Colonic mucosa (tissue), 4 donors: ENCODE results near the gene CES2. TPM values are rescaled to one million over a fixed set of nuclear protein-coding genes. Genes with fewer than 3 reads are reported as not detected.

ENCODE experiments used
- DNase-seq: peaks from one replicate; pipeline ENCODE4 v3.0.0-alpha.2; 2020
- H3K27ac ChIP-seq: fragments of 200-600 bp; one replicate; pipeline ENCODE4 v1.8.0; 2021
- H3K27me3 ChIP-seq: fragments of 200-600 bp; one replicate; pipeline ENCODE4 v1.8.0; 2021
- H3K36me3 ChIP-seq: fragments of 200-600 bp; one replicate; pipeline ENCODE4 v1.8.0; 2021
- H3K4me1 ChIP-seq: fragments of 200-600 bp; one replicate; pipeline ENCODE4 v1.8.0; 2021; ENCODE audit warnings: mild to moderate bottlenecking
- H3K4me3 ChIP-seq: fragments of 200-600 bp; one replicate; pipeline ENCODE4 v1.8.0; 2021
- H3K9ac ChIP-seq, 2 donors: one replicate each; pipeline ENCODE4 v1.7.0; 2013; ENCODE audit warnings: control low read depth in 2 of 2, low read depth in 2 of 2, low read length in 2 of 2
- H3K9me3 ChIP-seq: fragments of 200-600 bp; one replicate; pipeline ENCODE4 v1.8.0; 2021
- CTCF ChIP-seq: fragments of 200-600 bp; IDR thresholded peaks from one replicate; pipeline ENCODE4 v1.8.0; 2022; ENCODE audit warnings: antibody characterized with exemption, mild to moderate bottlenecking
- intact Hi-C: fragments of 100-400 bp; cut with DNase I; formaldehyde crosslinking; loops from one replicate; pipeline ENCODE4 v1.14.1; 2022
- total RNA-seq, 2 donors: library from RNA; stranded (reverse); fragmentation: NEBNext Ultra II Directional in 1 of 2; extraction: Animal tissue kit (Norgen Biotek cat#: 25700) in 1 of 2; gene quantifications; one replicate each; pipeline ENCODE4 v1.2.1, GENCODE V29; 2021
- donor health status: healthy.
- donor health status: DM: no; HTN: no; CAD: no.
- donor health status: DM: no; HTN: no; CAD: no.

The CES2 gene
- total RNA-seq, 2 donors from 2014 or later: 407 to 525 TPM

DNA sequence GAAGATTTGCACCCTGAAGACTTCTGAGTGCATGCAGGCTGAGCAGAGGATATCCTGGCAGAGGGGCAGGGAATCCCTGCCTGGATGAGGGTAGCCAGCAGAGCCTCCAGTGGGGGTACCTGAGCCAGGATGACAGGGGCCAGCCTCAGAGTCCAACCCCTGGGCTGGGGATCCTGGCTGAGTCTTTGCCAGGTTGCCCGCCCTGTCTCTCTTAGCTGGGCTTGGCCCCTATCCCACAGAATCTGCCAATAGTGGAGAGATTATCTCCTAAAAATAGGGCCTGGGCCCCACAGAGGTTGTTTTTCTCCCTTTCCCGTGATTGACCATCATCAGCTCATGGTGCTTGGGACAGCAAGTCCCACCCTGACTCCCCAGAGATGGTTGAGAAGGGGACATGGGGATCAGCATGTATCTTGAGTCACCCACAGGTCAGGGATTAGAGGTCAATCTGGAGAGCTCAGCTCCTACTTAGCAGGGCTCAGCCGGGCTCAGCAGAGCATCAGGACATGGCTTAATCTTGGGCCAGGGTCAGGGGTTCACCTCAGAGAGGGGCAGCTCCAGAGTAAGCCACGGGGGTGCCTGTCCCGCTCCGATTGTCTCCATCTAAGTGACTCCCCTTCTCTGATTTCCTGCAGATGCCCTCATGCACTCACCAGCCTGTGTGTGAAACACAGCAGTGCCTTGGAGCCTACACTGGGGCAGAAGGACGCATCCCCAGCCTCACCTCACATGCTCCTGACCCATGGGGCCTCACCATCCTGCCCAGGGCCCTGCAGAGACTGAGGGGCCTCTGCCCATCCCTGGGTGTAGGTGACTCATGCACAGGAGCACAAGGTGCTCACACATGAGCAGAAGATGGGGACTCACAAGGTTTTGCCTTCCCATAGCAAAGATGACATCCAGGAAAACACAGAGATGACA, 28.1 kb upstream of the CES2 start:
- Histone ChIP-seq H3K4me1 (no peaks in the 10 kb centered on the region), H3K9me3 (no peaks in the 10 kb centered on the region), H3K27ac (no peak overlapping the region), H3K9ac (no peak overlapping the region), H3K4me3 (no peak overlapping the region), H3K36me3 (no peaks in the 10 kb centered on the region), H3K27me3 (no peaks in the 10 kb centered on the region)
- no peak for TF ChIP-seq CTCF
- intact Hi-C loops: no loop called here
- no peak for DNase-seq

GRCh38 chr16:66908116-66908515, 27.2 kb upstream of the CES2 start:
- Histone ChIP-seq H3K36me3 (no peaks in the 10 kb centered on the region), H3K27ac (no peak overlapping the region), H3K27me3 (no peaks in the 10 kb centered on the region), H3K9ac (no peak overlapping the region), H3K4me3 (no peak overlapping the region), H3K4me1 (no peaks in the 10 kb centered on the region), H3K9me3 (no peaks in the 10 kb centered on the region)
- intact Hi-C loops: no loop called here
- TF ChIP-seq CTCF: no peak
- no peak for DNase-seq

- DNase-seq: no peak
Measured at GRCh38 chr16:66908762-66909559, 26.4 kb upstream of the CES2 start.

GRCh38 chr16:66910175-66910940, 25.0 kb upstream of the CES2 start:
- no peaks in the 10 kb centered on the region for H3K36me3 ChIP-seq
- intact Hi-C loops: no loop called here
- H3K4me3 ChIP-seq: no peak overlapping the region
- no peaks in the 10 kb centered on the region for H3K27me3 ChIP-seq
- H3K9ac ChIP-seq: no peak overlapping the region
- no peak for DNase-seq
- no peaks in the 10 kb centered on the region for H3K9me3 ChIP-seq
- no peak for TF ChIP-seq CTCF
- no peak overlapping the region for H3K27ac ChIP-seq
- H3K4me1 ChIP-seq: no peaks in the 10 kb centered on the region

More at GRCh38 chr16:66908762-66909559, 26.4 kb upstream of the CES2 start:
- H3K27ac ChIP-seq: no peak overlapping the region
- H3K27me3 ChIP-seq: no peaks in the 10 kb centered on the region
- intact Hi-C loops: no loop called here
- no peaks in the 10 kb centered on the region for H3K4me1 ChIP-seq
- no peak overlapping the region for H3K9ac ChIP-seq
- H3K36me3 ChIP-seq: no peaks in the 10 kb centered on the region
- no peaks in the 10 kb centered on the region for H3K9me3 ChIP-seq
- H3K4me3 ChIP-seq: no peak overlapping the region
- TF ChIP-seq CTCF: no peak

GRCh38 chr16:66911112-66911511, 24.2 kb upstream of the CES2 start:
- Histone ChIP-seq H3K27me3 (no peaks in the 10 kb centered on the region), H3K36me3 (no peaks in the 10 kb centered on the region), H3K4me1 (no peaks in the 10 kb centered on the region), H3K9me3 (no peaks in the 10 kb centered on the region), H3K27ac (no peak overlapping the region), H3K9ac (no peak overlapping the region), H3K4me3 (no peak overlapping the region)
- intact Hi-C loops: no loop called here
- no peak for DNase-seq
- no peak for TF ChIP-seq CTCF
